HUDEP-2 (cell line): ENCODE measurements around the gene MFSD6L.

Source experiments
- DNase-seq, 76 experiments: peaks; one replicate each; lab custom pipeline; 2025; ENCODE audit not compliant: unreplicated experiment in 76 of 76; lab: John Stamatoyannopoulos, UW

Gene MFSD6L

GRCh38 chr17:8798846-8799569 is at the start of gene MFSD6L:
Gene MFSD6L (minus strand): TSS chr17:8799365. CDS start chr17:8799120, 245 bp downstream.
- no peak for DNase-seq

GRCh38 chr17:8847891-8848290 is 48.7 kb upstream of the MFSD6L start:
- no peak for DNase-seq

- DNase-seq = peak in 3 of 76 experiments; percentile 19 to 23 (median 21)
Measured at GRCh38 chr17:8846768-8847211, 47.6 kb upstream of the MFSD6L start.

GRCh38 chr17:8844229-8845218 is 45.4 kb upstream of the MFSD6L start:
- DNase-seq = no peak

DNA sequence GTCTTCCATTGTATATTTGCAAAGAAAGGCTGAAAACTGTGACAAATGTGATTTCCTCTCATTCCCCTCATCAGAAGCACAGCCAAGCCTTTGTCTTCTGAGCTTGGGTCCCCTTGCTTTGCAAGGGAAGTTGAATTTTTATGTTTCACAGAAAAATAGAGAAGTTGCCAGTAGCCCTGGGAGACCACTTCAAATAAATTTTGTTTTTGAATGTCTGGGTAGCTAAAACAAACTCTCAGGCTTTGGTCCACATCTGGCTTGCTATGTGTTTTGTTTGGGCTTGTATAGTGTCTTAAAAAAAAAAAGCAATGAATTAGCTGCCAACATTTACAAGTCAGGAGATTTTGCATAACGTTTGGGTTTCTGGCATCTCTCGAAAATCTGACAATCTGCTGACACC is 44.2 kb upstream of the MFSD6L start:
- DNase-seq = no peak

GRCh38 chr17:8841844-8842243 is 42.7 kb upstream of the MFSD6L start:
- no peak for DNase-seq

GRCh38 chr17:8839410-8839935 is 40.3 kb upstream of the MFSD6L start:
- no peak for DNase-seq

GRCh38 chr17:8838551-8839095 is 39.5 kb upstream of the MFSD6L start:
- no peak for DNase-seq

GRCh38 chr17:8837563-8838075 is 38.5 kb upstream of the MFSD6L start:
- no peak for DNase-seq

GRCh38 chr17:8836821-8837562 is 37.8 kb upstream of the MFSD6L start:
- no peak for DNase-seq

DNA sequence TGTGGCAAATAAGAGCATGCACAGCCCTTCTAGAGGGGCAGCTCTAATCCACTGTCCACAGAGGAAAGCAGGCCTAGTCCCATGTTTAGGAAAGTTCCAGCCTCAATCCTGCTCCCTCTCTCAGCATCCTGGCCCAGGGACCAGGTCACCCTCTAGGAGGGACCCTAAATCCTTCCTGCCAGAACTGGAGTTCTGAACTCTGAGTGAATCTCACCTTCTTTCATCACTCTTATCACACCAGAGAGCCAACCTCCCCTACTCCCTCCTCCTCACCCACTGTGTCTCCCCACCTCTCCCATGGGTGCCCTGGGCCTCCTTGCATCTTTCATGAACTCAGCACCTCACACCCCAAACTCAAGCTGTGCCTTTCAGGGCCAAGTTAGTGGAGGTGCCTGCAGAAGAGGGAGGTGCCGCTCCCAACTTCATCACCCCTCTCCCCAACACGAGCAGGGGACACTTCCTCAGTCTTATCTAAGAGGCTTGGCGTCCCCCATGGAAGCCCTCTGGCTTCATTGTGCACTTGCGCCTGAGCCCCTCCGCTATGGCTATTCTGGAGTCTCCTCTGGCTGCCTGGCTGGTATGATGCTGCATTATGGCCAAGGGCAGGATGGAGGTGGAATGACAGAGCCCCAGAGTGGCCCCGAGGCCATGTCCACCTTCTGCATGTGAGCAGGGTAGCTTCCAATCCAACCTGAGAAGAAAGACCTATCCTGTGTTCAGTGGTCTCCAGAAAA is 36.6 kb upstream of the MFSD6L start:
- DNase-seq = no peak

DNA sequence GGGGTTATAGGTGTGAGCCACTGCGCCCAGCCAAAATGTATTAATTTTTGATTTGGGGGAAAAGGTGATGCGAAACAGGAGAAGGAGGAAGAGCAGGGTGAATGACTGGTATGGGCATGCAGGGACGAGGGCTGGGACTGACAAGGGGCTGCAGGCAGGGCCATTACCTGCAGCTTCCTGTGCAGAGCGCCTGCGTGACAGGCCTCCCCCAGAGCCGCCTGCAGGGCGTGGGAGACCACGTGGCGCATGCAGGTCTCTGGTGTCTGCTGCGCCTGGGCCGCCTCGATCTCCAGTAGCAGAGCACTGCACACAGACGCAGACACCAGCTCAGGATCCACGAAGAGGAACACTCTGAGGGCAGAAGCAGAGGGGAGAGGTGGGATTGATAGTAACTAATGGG is 35.9 kb upstream of the MFSD6L start:
- no peak for DNase-seq

- peak in 15 of 76 experiments; percentile 2 to 19 (median 7) for DNase-seq
Measured at GRCh38 chr17:8832711-8833352, 33.7 kb upstream of the MFSD6L start.

DNA sequence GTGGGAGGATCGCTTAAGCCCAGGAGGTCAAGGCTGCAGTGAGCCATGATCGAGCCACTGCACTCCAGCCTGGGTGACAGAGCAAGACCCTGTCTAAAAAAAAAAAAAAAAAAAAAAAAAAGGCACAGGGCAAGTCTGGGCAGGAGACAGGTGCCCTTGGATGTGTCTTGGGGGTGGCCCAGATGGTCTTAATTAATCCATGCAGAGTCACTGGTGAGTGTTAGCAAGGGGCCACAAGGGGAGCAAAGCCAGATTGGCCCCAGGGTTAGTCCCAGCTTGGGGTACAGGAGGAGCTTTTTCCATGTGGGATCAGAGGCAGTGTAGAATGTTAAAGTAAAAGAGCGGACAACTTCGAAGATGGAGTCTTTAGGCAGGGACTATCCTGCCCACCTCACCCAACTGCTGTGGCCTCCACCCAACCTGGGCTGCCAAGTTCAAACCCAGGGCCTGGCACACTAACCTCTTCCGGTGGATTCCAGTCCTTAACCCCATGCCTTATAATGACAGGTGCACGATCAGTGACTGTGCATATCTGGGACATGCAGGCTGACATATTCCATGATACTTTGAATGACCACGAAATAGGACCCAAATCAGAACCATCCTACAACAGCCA is 32.2 kb upstream of the MFSD6L start:
- no peak for DNase-seq

GRCh38 chr17:8830141-8830540 is 31.0 kb upstream of the MFSD6L start:
- DNase-seq = no peak

GRCh38 chr17:8829036-8829941 is 30.1 kb upstream of the MFSD6L start:
- no peak for DNase-seq

DNA sequence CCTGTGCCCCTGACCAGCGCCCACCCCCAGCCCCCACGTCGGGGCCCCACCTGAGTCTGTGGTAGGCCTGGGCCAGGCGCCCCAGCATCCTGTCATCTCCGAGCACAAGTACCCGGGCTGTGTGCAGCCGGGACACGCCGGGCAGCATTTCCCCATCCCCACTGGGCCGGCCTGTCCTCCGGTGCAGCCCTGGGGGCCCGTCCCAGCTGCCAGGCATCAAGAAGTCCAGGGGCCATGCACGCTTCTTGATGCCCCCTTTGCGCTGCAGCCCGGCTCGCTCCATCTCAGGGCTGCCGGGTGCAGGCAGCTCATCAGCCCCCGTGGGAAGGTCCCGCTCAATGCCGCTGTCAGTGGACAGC is 29.3 kb upstream of the MFSD6L start:
- no peak for DNase-seq
